Adrenal gland (tissue), 5 donors: ENCODE results near the gene FGG.

ENCODE experiments used
- CTCF ChIP-seq, 6 experiments: fragments of 450-650 bp in 4 of 6; fragments of 200-600 bp in 2 of 6; sonication (generic) in 1 of 6; IDR thresholded peaks; 1 replicate in 5 of 6; 2 replicates in 1 of 6; pipeline versions ENCODE4 v1.5.1 to v1.8.0; 2016 to 2021; ENCODE audit warnings: antibody characterized with exemption in 6 of 6, mild to moderate bottlenecking in 2 of 6, moderate library complexity in 1 of 6
- POLR2A ChIP-seq, 2 donors: fragments of 450-650 bp; IDR thresholded peaks; one replicate each; pipeline ENCODE4 v1.6.1; 2017; ENCODE audit warnings: antibody characterized with exemption in 2 of 2, mild to moderate bottlenecking in 2 of 2, moderate library complexity in 1 of 2
- donor health status: DM: no; HTN: no; CAD: no.

- TF ChIP-seq POLR2A (IDR thresholded peaks at IDR 0.05), result no peak
- TF ChIP-seq CTCF (IDR thresholded peaks at IDR 0.05), result no peak
Observed at GRCh38 chr4:154583677-154584076, 28.8 kb downstream of the FGG start.
